Kidney epithelial cell (primary cell): ENCODE data around the gene MBNL1. TPM values are rescaled to one million over a fixed set of nuclear protein-coding genes. Genes with fewer than 3 reads are reported as not detected.

Experiments
- DNase-seq: peaks from one replicate; pipeline ENCODE4 v3.0.0-alpha.2; 2010; ENCODE audit warnings: low read depth
- H3K27me3 ChIP-seq: 2 replicates; pipeline ENCODE4 v1.6.0; 2011; ENCODE audit warnings: low read length; ENCODE audit not compliant: control insufficient read depth, insufficient read depth
- H3K36me3 ChIP-seq: 2 replicates; pipeline ENCODE4 v1.5.1; 2011; ENCODE audit warnings: low read length; ENCODE audit not compliant: control insufficient read depth, insufficient read depth
- H3K4me3 ChIP-seq: 2 replicates; pipeline ENCODE4 v1.5.1; 2011; ENCODE audit warnings: low read depth, mild to moderate bottlenecking, control low read depth, low read length
- total RNA-seq: library from RNA; depleted of rRNA; stranded (reverse); fragments of >200 nt; gene quantifications from 2 replicates; pipeline ENCODE4 v1.2.3, GENCODE V29; 2015
- TF ChIP-seq, protein P1 (sequence below): IDR thresholded peaks from 2 replicates; pipeline ENCODE4 v1.5.1; 2011; ENCODE audit warnings: mild to moderate bottlenecking, moderate library complexity, low read length, control low read depth, inconsistent platforms; ENCODE audit not compliant: insufficient read depth, poor library complexity, severe bottlenecking

Gene MBNL1
- total RNA-seq, 1 donor from 2014 or later = 47.5 TPM

- no peak overlapping the region for H3K4me3 ChIP-seq
- DNase-seq = no peak
- TF ChIP-seq, protein P1, sequence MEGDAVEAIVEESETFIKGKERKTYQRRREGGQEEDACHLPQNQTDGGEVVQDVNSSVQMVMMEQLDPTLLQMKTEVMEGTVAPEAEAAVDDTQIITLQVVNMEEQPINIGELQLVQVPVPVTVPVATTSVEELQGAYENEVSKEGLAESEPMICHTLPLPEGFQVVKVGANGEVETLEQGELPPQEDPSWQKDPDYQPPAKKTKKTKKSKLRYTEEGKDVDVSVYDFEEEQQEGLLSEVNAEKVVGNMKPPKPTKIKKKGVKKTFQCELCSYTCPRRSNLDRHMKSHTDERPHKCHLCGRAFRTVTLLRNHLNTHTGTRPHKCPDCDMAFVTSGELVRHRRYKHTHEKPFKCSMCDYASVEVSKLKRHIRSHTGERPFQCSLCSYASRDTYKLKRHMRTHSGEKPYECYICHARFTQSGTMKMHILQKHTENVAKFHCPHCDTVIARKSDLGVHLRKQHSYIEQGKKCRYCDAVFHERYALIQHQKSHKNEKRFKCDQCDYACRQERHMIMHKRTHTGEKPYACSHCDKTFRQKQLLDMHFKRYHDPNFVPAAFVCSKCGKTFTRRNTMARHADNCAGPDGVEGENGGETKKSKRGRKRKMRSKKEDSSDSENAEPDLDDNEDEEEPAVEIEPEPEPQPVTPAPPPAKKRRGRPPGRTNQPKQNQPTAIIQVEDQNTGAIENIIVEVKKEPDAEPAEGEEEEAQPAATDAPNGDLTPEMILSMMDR = peak; percentile 28
Measured at GRCh38 chr3:152466784-152467183, 198.1 kb downstream of the MBNL1 start.

GRCh38 chr3:152469248-152470025 lies 200.7 kb downstream of the MBNL1 start:
- H3K27me3 ChIP-seq = no peaks in the 10 kb centered on the region
- no peak overlapping the region for H3K4me3 ChIP-seq
- no peaks in the 10 kb centered on the region for H3K36me3 ChIP-seq
- TF ChIP-seq, protein P1 = no peak
- DNase-seq = no peak

More at GRCh38 chr3:152466784-152467183, 198.1 kb downstream of the MBNL1 start:
- Histone ChIP-seq H3K27me3 (no peaks in the 10 kb centered on the region), H3K36me3 (no peaks in the 10 kb centered on the region)

- TF ChIP-seq, protein P1 = no peak
- H3K36me3 ChIP-seq = no peaks in the 10 kb centered on the region
- no peaks in the 10 kb centered on the region for H3K27me3 ChIP-seq
- DNase-seq = no peak
- no peak overlapping the region for H3K4me3 ChIP-seq
Measured at GRCh38 chr3:152470095-152470494, 201.4 kb downstream of the MBNL1 start.

DNA sequence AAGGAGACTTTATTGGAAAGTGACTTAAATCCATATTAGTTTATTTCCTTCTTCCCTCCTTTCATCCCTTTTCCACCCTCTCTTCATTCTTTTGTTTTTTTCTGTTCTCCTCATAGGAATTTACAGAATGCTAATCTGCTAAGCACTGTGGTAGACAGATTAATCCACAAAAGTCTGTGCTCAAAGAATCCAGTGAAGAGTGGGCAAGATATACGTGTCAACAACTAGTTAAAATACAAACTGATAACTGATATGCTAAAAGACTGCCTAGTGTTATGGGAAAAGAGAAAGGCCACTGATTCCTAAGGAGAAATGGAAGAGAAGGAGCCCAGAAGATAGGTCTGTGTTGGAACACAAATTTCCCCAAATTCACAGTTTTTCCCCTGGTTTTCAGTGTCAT lies 202.2 kb downstream of the MBNL1 start:
- no peaks in the 10 kb centered on the region for H3K27me3 ChIP-seq
- no peak overlapping the region for H3K4me3 ChIP-seq
- H3K36me3 ChIP-seq = no peaks in the 10 kb centered on the region
- TF ChIP-seq, protein P1 = no peak
- no peak for DNase-seq

GRCh38 chr3:152471814-152472671 lies 203.3 kb downstream of the MBNL1 start:
- Histone ChIP-seq H3K36me3 (no peaks in the 10 kb centered on the region), H3K4me3 (no peak overlapping the region), H3K27me3 (no peaks in the 10 kb centered on the region)
- no peak for DNase-seq
- TF ChIP-seq, protein P1 = peak; percentile 58
